GM11168 (cell line): Measurements from ENCODE around the gene PTPN14.

Source experiments
- in situ Hi-C: fragments of 300-500 bp; cut with MboI; formaldehyde crosslinking; loops from one replicate; pipeline ENCODE4 v1.12.0; 2022; ENCODE audit warnings: low sequenced_read_pairs; ENCODE audit not compliant: unreplicated experiment

The PTPN14 gene

DNA sequence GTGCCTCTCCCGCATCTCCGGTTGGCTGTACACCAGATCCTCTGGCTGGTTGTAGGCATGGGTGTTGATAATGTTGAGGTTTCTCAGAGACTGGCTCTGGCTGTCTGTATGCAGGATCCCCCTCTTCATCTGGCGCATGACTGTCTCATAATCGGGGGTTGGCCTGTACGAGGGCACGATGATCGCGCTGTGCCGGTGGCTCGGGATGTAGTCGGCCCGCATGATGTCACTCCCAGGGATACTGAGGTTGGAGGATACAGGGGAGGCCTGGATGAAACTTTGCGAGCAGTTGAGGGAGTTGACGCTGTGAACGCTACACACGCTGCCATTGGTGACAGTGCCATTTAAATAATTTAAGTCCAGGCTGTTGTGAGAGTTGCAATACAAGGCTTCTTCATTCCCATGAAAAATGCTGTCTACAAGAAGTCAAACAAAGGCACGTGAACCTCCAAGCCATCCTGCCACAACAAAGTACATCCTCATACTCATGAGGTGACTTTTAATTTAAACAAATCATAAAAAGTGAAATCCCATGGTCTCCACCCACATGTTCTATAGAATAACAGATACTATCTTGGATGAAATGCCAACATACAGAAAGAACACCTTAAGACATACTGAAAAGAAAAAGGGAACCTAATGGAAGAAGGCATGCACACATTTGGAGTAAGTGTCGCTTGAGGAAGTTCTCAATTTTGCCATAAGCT, 166.9 kb downstream of the PTPN14 start:
- in situ Hi-C loops, result no loop called here

- in situ Hi-C loops, result no loop called here
These were observed 167.7 kb downstream of the PTPN14 start for GRCh38 chr1:214383381-214384372.

GRCh38 chr1:214380986-214381695, 170.3 kb downstream of the PTPN14 start:
- in situ Hi-C loops, result no loop called here

GRCh38 chr1:214380396-214380795, 171.0 kb downstream of the PTPN14 start:
- in situ Hi-C loops, result no loop called here

GRCh38 chr1:214379236-214379970, 172.0 kb downstream of the PTPN14 start:
- in situ Hi-C loops, result no loop called here

GRCh38 chr1:214378492-214378891, 172.9 kb downstream of the PTPN14 start:
- in situ Hi-C loops, result no loop called here

GRCh38 chr1:214377886-214378285, 173.5 kb downstream of the PTPN14 start:
- in situ Hi-C loops, result no loop called here

DNA sequence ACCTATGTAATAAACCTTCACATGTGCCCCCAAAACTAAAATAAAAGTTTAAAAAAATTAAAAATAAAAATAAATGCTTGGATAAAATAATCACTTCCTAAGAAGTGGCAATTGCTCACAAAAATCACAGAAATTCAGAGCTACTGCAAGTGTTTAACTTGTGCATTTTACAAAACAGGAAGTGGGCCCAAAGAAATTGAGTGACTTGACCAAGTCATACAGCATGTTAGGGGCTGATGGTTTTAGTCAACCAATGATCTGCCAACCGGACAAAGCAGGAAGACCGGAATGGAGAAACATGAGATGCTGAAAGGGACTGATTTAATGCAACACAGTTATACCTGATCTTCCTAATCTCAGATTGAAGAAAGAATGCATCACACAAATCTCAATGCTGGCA, 173.9 kb downstream of the PTPN14 start:
- in situ Hi-C loops, result no loop called here

DNA sequence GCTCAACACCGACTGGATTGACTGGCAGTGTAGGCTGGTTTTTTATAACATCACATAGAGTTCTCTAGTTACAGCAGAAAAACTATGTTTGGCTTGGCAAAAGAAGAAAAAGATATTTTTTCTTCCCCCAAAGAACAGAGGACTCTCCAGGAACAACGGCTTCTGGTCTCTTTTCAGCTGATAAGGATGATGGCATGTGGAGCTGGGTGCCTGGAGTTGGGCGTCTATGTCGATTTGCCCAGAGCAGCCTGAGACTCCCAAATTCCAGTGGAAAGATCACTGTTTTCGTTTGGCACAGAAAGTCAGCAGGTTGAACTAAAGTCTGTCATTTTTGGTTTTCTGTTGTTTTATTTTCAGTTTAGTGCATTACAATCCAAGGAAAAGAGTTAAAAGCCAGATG, 179.3 kb downstream of the PTPN14 start:
- in situ Hi-C loops, result no loop called here

DNA sequence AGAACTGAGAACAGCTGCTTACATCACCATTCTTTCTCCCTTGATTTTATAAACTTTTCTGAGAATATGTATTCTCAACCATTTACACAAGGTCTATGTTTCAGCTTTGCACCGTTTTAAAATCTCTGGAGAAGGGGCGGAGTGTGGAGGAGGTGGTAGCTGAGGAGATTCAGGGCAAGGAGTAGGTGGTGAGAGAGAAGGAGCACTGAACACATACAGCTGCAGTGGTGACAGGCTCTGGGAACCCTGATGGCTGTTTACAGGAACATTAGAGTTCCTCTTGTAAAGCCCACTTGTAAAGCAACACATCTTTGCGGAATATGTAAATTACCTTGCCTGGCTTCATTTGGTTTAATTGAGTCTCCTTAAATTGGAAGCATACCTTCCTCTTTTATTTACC, 180.8 kb downstream of the PTPN14 start:
- in situ Hi-C loops, result no loop called here

- in situ Hi-C loops, result no loop called here
These were observed 182.0 kb downstream of the PTPN14 start for GRCh38 chr1:214369364-214369763.

DNA sequence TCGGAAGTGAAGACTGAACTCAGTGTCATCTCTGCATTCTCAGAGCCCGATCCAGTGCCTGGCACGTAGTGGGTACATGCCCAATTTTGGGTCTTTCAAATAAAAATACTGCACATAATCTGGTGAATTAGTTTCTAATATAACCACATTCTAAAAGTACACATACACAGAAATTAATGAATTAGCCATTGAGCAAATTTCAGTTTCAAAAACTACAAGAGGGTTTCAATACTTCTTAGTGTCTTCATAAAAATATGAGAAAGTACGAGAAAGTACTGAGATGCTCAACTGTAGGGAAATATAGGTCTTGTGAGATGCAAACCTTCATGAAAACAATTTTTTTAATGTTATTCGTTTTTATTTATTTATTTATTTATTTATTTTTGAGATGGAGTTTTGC, 183.6 kb downstream of the PTPN14 start:
- in situ Hi-C loops, result no loop called here

DNA sequence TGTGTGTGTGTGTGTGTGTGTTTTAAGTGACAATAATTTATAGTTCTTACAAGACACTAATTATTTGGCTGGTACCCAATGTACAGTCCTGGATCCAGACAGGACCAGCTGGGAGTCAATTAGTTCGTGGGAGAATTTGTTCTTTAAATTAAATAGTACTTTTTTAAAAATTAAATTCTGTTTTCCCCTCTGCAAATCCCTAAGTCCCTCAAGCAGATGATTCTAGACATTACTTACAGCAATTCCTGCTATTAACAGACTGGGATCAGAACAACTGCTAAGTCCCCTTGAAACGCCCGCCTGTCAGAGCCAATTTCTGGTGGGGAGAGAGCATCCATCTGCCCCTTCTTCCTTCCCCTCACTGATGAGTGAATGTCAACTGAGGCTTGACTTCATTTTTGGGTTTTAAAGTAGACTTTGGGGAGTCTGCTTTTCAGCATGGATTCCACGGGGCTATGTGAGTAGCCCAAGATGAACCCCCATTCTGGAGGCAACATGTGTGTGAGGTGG, 186.6 kb downstream of the PTPN14 start:
- in situ Hi-C loops, result no loop called here

- in situ Hi-C loops, result no loop called here
These were observed 187.0 kb downstream of the PTPN14 start for GRCh38 chr1:214364386-214364785.

- in situ Hi-C loops, result no loop called here
These were observed 188.0 kb downstream of the PTPN14 start for GRCh38 chr1:214363386-214363785.

GRCh38 chr1:214362188-214362882, 189.1 kb downstream of the PTPN14 start:
- in situ Hi-C loops, result no loop called here

GRCh38 chr1:214361636-214362035, 189.8 kb downstream of the PTPN14 start:
- in situ Hi-C loops, result no loop called here

GRCh38 chr1:214360525-214361164, 190.8 kb downstream of the PTPN14 start:
- in situ Hi-C loops, result no loop called here

DNA sequence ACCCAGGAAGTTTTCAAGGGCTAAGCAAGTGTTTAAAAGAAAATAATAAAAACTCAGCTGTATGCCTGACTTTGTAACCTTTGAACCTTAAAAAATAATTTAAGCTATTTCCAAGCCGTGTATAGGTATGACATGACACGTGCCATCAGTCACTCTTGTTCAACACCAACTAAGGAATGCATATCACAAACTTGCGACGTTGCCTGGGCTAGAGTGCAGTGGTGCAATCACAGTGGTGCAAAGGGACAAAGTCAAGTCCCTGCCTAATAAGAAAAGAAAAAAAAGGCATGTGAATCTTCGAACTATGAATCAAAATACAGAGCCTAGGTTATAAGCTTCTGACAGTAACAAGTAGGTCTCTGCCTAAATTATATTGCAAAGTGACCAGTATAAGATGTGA, 191.3 kb downstream of the PTPN14 start:
- in situ Hi-C loops, result no loop called here
